T-cell (primary cell): Measurements from ENCODE around the gene MN1. TPM values are rescaled to one million over a fixed set of nuclear protein-coding genes. Genes with fewer than 3 reads are reported as not detected.

ENCODE experiments used
- ATAC-seq, 4 experiments: fragments of 200-7000 bp in 3 of 4; fragments of 150-1000 bp in 1 of 4; cut with Tn5 transposase; replicated peaks in 1 of 4; 1 replicate in 3 of 4; 2 replicates in 1 of 4; pipeline ENCODE4 v1.10.0; 2021; ENCODE audit warnings: moderate library complexity in 3 of 4, mild to moderate bottlenecking in 2 of 4, moderate number of reproducible peaks in 1 of 4
- CTCF ChIA-PET, 2 donors: fragments of 300-600 bp; sonication (Branson Sonifier 250); formaldehyde crosslinking; loops; one replicate each; lab custom pipeline; 2022; ENCODE audit warnings: antibody characterized with exemption in 2 of 2; lab: Charles Lee
- POLR2A ChIA-PET, 2 donors: fragments of 300-600 bp; sonication (Branson Sonifier 250); formaldehyde crosslinking; loops; one replicate each; lab custom pipeline; 2022; ENCODE audit warnings: antibody characterized with exemption in 2 of 2; lab: Charles Lee
- DNase-seq, 35 experiments: peaks; one replicate each; pipeline versions ENCODE4 v3.0.0 to v3.0.0-alpha.2; 2013 to 2023
- H3K27ac ChIP-seq: one replicate; pipeline ENCODE4 v1.5.1; 2013; ENCODE audit warnings: low read length
- H3K27me3 ChIP-seq, 2 experiments: replicated peaks in 1 of 2; 1 replicate in 1 of 2; 2 replicates in 1 of 2; pipeline versions ENCODE4 v1.6.1 to v1.7.0; 2013; ENCODE audit warnings: low read length in 1 of 2, mixed read lengths in 1 of 2; ENCODE audit not compliant: control insufficient read depth in 2 of 2, insufficient read depth in 2 of 2; ENCODE audit errors: extremely low read depth in 1 of 2
- H3K36me3 ChIP-seq, 2 donors: 1 replicate in 1 of 2; 2 replicates in 1 of 2; pipeline versions ENCODE4 v1.6.1 to v1.7.0; 2013; ENCODE audit warnings: low read length in 1 of 2; ENCODE audit not compliant: control insufficient read depth in 2 of 2, insufficient read depth in 1 of 2; ENCODE audit errors: extremely low read depth in 1 of 2
- H3K4me1 ChIP-seq, 2 experiments: 1 replicate in 1 of 2; 2 replicates in 1 of 2; pipeline versions ENCODE4 v1.6.1 to v1.7.0; 2013; ENCODE audit warnings: low read length in 2 of 2, mixed read lengths in 1 of 2; ENCODE audit not compliant: insufficient read depth in 2 of 2, control insufficient read depth in 1 of 2; ENCODE audit errors: extremely low read depth in 1 of 2
- H3K4me3 ChIP-seq, 2 donors: 1 replicate in 1 of 2; 2 replicates in 1 of 2; pipeline versions ENCODE4 v1.5.1 to v1.7.0; 2013; ENCODE audit warnings: mild to moderate bottlenecking in 2 of 2, low read length in 1 of 2, moderate library complexity in 1 of 2; ENCODE audit not compliant: control insufficient read depth in 1 of 2; ENCODE audit errors: extremely low read depth in 1 of 2
- H3K9me3 ChIP-seq: 2 replicates; pipeline ENCODE4 v1.7.0; 2013
- H3K27ac Mint-ChIP-seq, 2 donors: one replicate each; pipeline ENCODE4 v1.8.0; 2020 to 2021; ENCODE audit warnings: mild to moderate bottlenecking in 2 of 2, mixed read lengths in 2 of 2
- H3K27me3 Mint-ChIP-seq, 2 donors: one replicate each; pipeline ENCODE4 v1.8.0; 2021 to 2022; ENCODE audit warnings: mixed read lengths in 2 of 2
- H3K36me3 Mint-ChIP-seq: one replicate; pipeline ENCODE4 v1.8.0; 2021; ENCODE audit warnings: mixed read lengths
- H3K4me1 Mint-ChIP-seq, 3 donors: one replicate each; pipeline ENCODE4 v1.8.0; 2020 to 2022; ENCODE audit warnings: mixed read lengths in 3 of 3, mild to moderate bottlenecking in 1 of 3
- H3K4me3 Mint-ChIP-seq, 3 donors: one replicate each; pipeline ENCODE4 v1.8.0; 2020 to 2022; ENCODE audit warnings: mild to moderate bottlenecking in 3 of 3, mixed read lengths in 3 of 3, moderate library complexity in 3 of 3
- H3K9me3 Mint-ChIP-seq, 3 donors: one replicate each; pipeline ENCODE4 v1.8.0; 2020 to 2022; ENCODE audit warnings: mixed read lengths in 3 of 3
- WGBS: methylation state at CpG from one replicate; pipeline ENCODE4 v1.1.5; 2013; ENCODE audit warnings: missing lambda C conversion rate; ENCODE audit not compliant: insufficient coverage; 5-methylcytosine and 5-hydroxymethylcytosine counted together
- total RNA-seq, 35 experiments: library from RNA in 6 of 35; stranded (reverse) in 6 of 35; fragments of 120-200 nt in 1 of 35; gene quantifications; one replicate each; pipeline versions ENCODE4 v1.2.1 to v1.2.4 and lab custom pipeline; 2013 to 2026

Gene MN1
- total RNA-seq, 5 donors from 2014 or later (not counting 1 experiment from before 2014, with no cell fraction given) = 0.22 to 0.43 (median 0.32) TPM

- ATAC-seq (no peak), DNase-seq (no peak)
- no peaks in the 10 kb centered on the region for H3K36me3 ChIP-seq
- ChIA-PET CTCF (no interaction called here), POLR2A (no interaction called here)
- WGBS = no CpG with 5 or more reads among the region's 4 CpGs
- H3K27me3 ChIP-seq = peaks cover 0 to 29% of the 10 kb centered on the region in 2 experiments
- H3K36me3 Mint-ChIP-seq = no peaks in the 10 kb centered on the region
- no peak overlapping the region for H3K4me3 Mint-ChIP-seq
- H3K27me3 Mint-ChIP-seq = peaks cover 9 to 14% of the 10 kb centered on the region in 2 donors
- peaks cover 0 to 8% (median 0%) of the 10 kb centered on the region in 3 donors for H3K9me3 Mint-ChIP-seq
- no peak overlapping the region for H3K27ac Mint-ChIP-seq
- H3K9me3 ChIP-seq = no peaks in the 10 kb centered on the region
- H3K4me3 ChIP-seq = no peak overlapping the region
- no peaks in the 10 kb centered on the region for H3K4me1 ChIP-seq
- no peak overlapping the region for H3K27ac ChIP-seq
- no peaks in the 10 kb centered on the region for H3K4me1 Mint-ChIP-seq
Observed at GRCh38 chr22:27729246-27729645, 72.3 kb downstream of the MN1 start.

- Mint-ChIP-seq H3K27me3 (peaks cover 12 to 18% of the 10 kb centered on the region in 2 donors), H3K4me3 (no peak overlapping the region), H3K4me1 (no peaks in the 10 kb centered on the region), H3K9me3 (peaks cover 0 to 8% (median 3%) of the 10 kb centered on the region in 3 donors), H3K36me3 (no peaks in the 10 kb centered on the region), H3K27ac (no peak overlapping the region)
- DNase-seq = no peak
- CTCF ChIA-PET = no interaction called here
- ATAC-seq = no peak
- WGBS = 65% methylated on average over 2 of the region's 4 CpGs
- H3K4me1 ChIP-seq = no peaks in the 10 kb centered on the region
- no peak overlapping the region for H3K27ac ChIP-seq
- H3K27me3 ChIP-seq = peaks cover 0 to 28% of the 10 kb centered on the region in 2 experiments
- H3K9me3 ChIP-seq = no peaks in the 10 kb centered on the region
- no peak overlapping the region for H3K4me3 ChIP-seq
- no peaks in the 10 kb centered on the region for H3K36me3 ChIP-seq
- POLR2A ChIA-PET = interaction anchor here in 1 of 2 donors (0.7 kb wide), 1 partner anchor 85 kb away, joined by 3 read pairs; no protein-coding TSS in a partner anchor
Observed at GRCh38 chr22:27727673-27728451, 73.7 kb downstream of the MN1 start.

- no peaks in the 10 kb centered on the region for H3K36me3 ChIP-seq
- WGBS = 46% methylated on average over 8 of the region's 13 CpGs
- H3K9me3 Mint-ChIP-seq = peaks cover 0 to 8% (median 3%) of the 10 kb centered on the region in 3 donors
- H3K27me3 ChIP-seq = peaks cover 0 to 21% of the 10 kb centered on the region in 2 experiments
- peaks cover 12 to 18% of the 10 kb centered on the region in 2 donors for H3K27me3 Mint-ChIP-seq
- no peaks in the 10 kb centered on the region for H3K9me3 ChIP-seq
- DNase-seq = no peak
- H3K4me3 ChIP-seq = no peak overlapping the region
- ATAC-seq = no peak
- ChIA-PET POLR2A (no interaction called here), CTCF (no interaction called here)
- H3K4me3 Mint-ChIP-seq = no peak overlapping the region
- no peak overlapping the region for H3K27ac Mint-ChIP-seq
- H3K4me1 Mint-ChIP-seq = no peaks in the 10 kb centered on the region
- no peaks in the 10 kb centered on the region for H3K36me3 Mint-ChIP-seq
- no peak overlapping the region for H3K27ac ChIP-seq
- H3K4me1 ChIP-seq = no peaks in the 10 kb centered on the region
Observed at GRCh38 chr22:27726686-27727449, 74.7 kb downstream of the MN1 start.

- Histone ChIP-seq H3K4me1 (no peaks in the 10 kb centered on the region), H3K36me3 (no peaks in the 10 kb centered on the region), H3K27ac (no peak overlapping the region), H3K27me3 (peaks cover 0 to 21% of the 10 kb centered on the region in 2 experiments), H3K4me3 (no peak overlapping the region), H3K9me3 (no peaks in the 10 kb centered on the region)
- ATAC-seq = no peak
- POLR2A ChIA-PET = no interaction called here
- Mint-ChIP-seq H3K27me3 (peaks cover 12 to 14% of the 10 kb centered on the region in 2 donors), H3K9me3 (peaks cover 0 to 8% (median 3%) of the 10 kb centered on the region in 3 donors), H3K4me3 (no peak overlapping the region), H3K4me1 (no peaks in the 10 kb centered on the region), H3K27ac (no peak overlapping the region), H3K36me3 (no peaks in the 10 kb centered on the region)
- CTCF ChIA-PET = no interaction called here
- DNase-seq = no peak
- 77% methylated on average over 3 of the region's 5 CpGs for WGBS
Observed at GRCh38 chr22:27726331-27726685, 75.2 kb downstream of the MN1 start.

GRCh38 chr22:27725661-27726060 is 75.9 kb downstream of the MN1 start:
- peaks cover 0 to 15% of the 10 kb centered on the region in 2 experiments for H3K27me3 ChIP-seq
- Mint-ChIP-seq H3K27me3 (peaks cover 12 to 14% of the 10 kb centered on the region in 2 donors), H3K36me3 (no peaks in the 10 kb centered on the region), H3K27ac (no peak overlapping the region), H3K9me3 (peaks cover 0 to 8% (median 3%) of the 10 kb centered on the region in 3 donors), H3K4me1 (no peaks in the 10 kb centered on the region), H3K4me3 (no peak overlapping the region)
- H3K4me1 ChIP-seq = no peaks in the 10 kb centered on the region
- 59% methylated on average over 2 of the region's 5 CpGs for WGBS
- CTCF ChIA-PET = no interaction called here
- H3K9me3 ChIP-seq = no peaks in the 10 kb centered on the region
- DNase-seq = no peak
- H3K27ac ChIP-seq = no peak overlapping the region
- no peak for ATAC-seq
- POLR2A ChIA-PET = no interaction called here
- H3K4me3 ChIP-seq = no peak overlapping the region
- no peaks in the 10 kb centered on the region for H3K36me3 ChIP-seq

GRCh38 chr22:27724709-27725108 is 76.8 kb downstream of the MN1 start:
- H3K9me3 ChIP-seq = no peaks in the 10 kb centered on the region
- no peak overlapping the region for H3K4me3 ChIP-seq
- H3K27me3 ChIP-seq = peaks cover 0 to 14% of the 10 kb centered on the region in 2 experiments
- ChIA-PET CTCF (no interaction called here), POLR2A (no interaction called here)
- no peaks in the 10 kb centered on the region for H3K4me1 Mint-ChIP-seq
- no peaks in the 10 kb centered on the region for H3K4me1 ChIP-seq
- DNase-seq = no peak
- no peak overlapping the region for H3K27ac ChIP-seq
- no peak overlapping the region for H3K4me3 Mint-ChIP-seq
- ATAC-seq = no peak
- peaks cover 12 to 14% of the 10 kb centered on the region in 2 donors for H3K27me3 Mint-ChIP-seq
- peaks cover 0 to 8% (median 3%) of the 10 kb centered on the region in 3 donors for H3K9me3 Mint-ChIP-seq
- no peaks in the 10 kb centered on the region for H3K36me3 ChIP-seq
- H3K27ac Mint-ChIP-seq = no peak overlapping the region
- H3K36me3 Mint-ChIP-seq = no peaks in the 10 kb centered on the region
- 79% methylated on average over 2 of the region's 4 CpGs for WGBS
